ENCODE data around the gene VSTM4. TPM values are rescaled to one million over a fixed set of nuclear protein-coding genes. Genes with fewer than 3 reads are reported as not detected.

Gene VSTM4
- total RNA-seq, 2 experiments from 2014 or later, result not detected

- intact Hi-C loops (cut with micrococcal nuclease; ENCODE audit: unreplicated experiment), result no loop called here
- BruUV-seq (replicated peaks), result no TSS peak
- no peak for TF ChIP-seq CTCF (conservative IDR thresholded peaks at IDR 0.05; ENCODE audit: low read length)
- no peak for TF ChIP-seq EZH2phosphoT487 (IDR thresholded peaks at IDR 0.05; ENCODE audit: borderline replicate concordance, low read depth, low read length)
- Histone ChIP-seq H4K20me1 (ENCODE audit: insufficient read depth, low read length) (no peaks in the 10 kb centered on the region), H3K36me3 (ENCODE audit: insufficient read depth, low read length) (no peaks in the 10 kb centered on the region), H3K27ac (ENCODE audit: low read depth, low read length, poor library complexity, severe bottlenecking) (no peak overlapping the region), H3K79me2 (ENCODE audit: insufficient read depth, low read depth, low read length) (no peaks in the 10 kb centered on the region), H2AFZ (ENCODE audit: low read length) (no peak overlapping the region), H3K4me3 (ENCODE audit: low read depth, low read length, poor library complexity, severe bottlenecking) (no peak overlapping the region), H3K9me2 (ENCODE audit: insufficient read depth, low read length) (no peaks in the 10 kb centered on the region), H3K9me3 (ENCODE audit: low read length) (no peaks in the 10 kb centered on the region), H3K4me2 (ENCODE audit: low read length) (no peak overlapping the region), H3K4me1 (ENCODE audit: insufficient read depth, low read length, poor library complexity, severe bottlenecking) (no peaks in the 10 kb centered on the region)
- POLR2A ChIA-PET, result no interaction called here
- no peak for DNase-seq (ENCODE audit: low spot score)
- CTCF ChIA-PET (ENCODE audit: unreplicated experiment), result no interaction called here
These were observed 81.4 kb downstream of the VSTM4 start for GRCh38 chr10:49033939-49034338.

- POLR2A ChIA-PET, result interaction anchor here (1.1 to 1.4 kb wide), 2 partner anchors 13 to 28 kb away, joined by 3 to 5 read pairs; no protein-coding TSS in a partner anchor
- BruUV-seq (replicated peaks), result no TSS peak
- Histone ChIP-seq H4K20me1 (ENCODE audit: insufficient read depth, low read length) (no peaks in the 10 kb centered on the region), H3K4me3 (ENCODE audit: low read depth, low read length, poor library complexity, severe bottlenecking) (no peak overlapping the region), H3K27ac (ENCODE audit: low read depth, low read length, poor library complexity, severe bottlenecking) (no peak overlapping the region), H3K9me2 (ENCODE audit: insufficient read depth, low read length) (no peaks in the 10 kb centered on the region), H3K79me2 (ENCODE audit: insufficient read depth, low read depth, low read length) (no peaks in the 10 kb centered on the region), H3K4me1 (ENCODE audit: insufficient read depth, low read length, poor library complexity, severe bottlenecking) (peaks cover 7% of the 10 kb centered on the region), H2AFZ (ENCODE audit: low read length) (no peak overlapping the region), H3K9me3 (ENCODE audit: low read length) (no peaks in the 10 kb centered on the region), H3K36me3 (ENCODE audit: insufficient read depth, low read length) (no peaks in the 10 kb centered on the region), H3K4me2 (ENCODE audit: low read length) (no peak overlapping the region)
- CTCF ChIA-PET (ENCODE audit: unreplicated experiment), result no interaction called here
- no peak for DNase-seq (ENCODE audit: low spot score)
- intact Hi-C loops (cut with micrococcal nuclease; ENCODE audit: unreplicated experiment), result no loop called here
- TF ChIP-seq CTCF (conservative IDR thresholded peaks at IDR 0.05; ENCODE audit: low read length) (no peak), EZH2phosphoT487 (IDR thresholded peaks at IDR 0.05; ENCODE audit: borderline replicate concordance, low read depth, low read length) (no peak)
These were observed 85.7 kb downstream of the VSTM4 start for GRCh38 chr10:49029666-49030065.

GRCh38 chr10:49028639-49029038 is 86.7 kb downstream of the VSTM4 start:
- no peaks in the 10 kb centered on the region for H3K79me2 ChIP-seq (ENCODE audit: insufficient read depth, low read depth, low read length)
- H3K9me3 ChIP-seq (ENCODE audit: low read length), result no peaks in the 10 kb centered on the region
- BruUV-seq (replicated peaks), result no TSS peak
- no peak overlapping the region for H3K27ac ChIP-seq (ENCODE audit: low read depth, low read length, poor library complexity, severe bottlenecking)
- H3K36me3 ChIP-seq (ENCODE audit: insufficient read depth, low read length), result no peaks in the 10 kb centered on the region
- CTCF ChIA-PET (ENCODE audit: unreplicated experiment), result no interaction called here
- H3K4me1 ChIP-seq (ENCODE audit: insufficient read depth, low read length, poor library complexity, severe bottlenecking), result peaks cover 12% of the 10 kb centered on the region
- no peak for DNase-seq (ENCODE audit: low spot score)
- no peaks in the 10 kb centered on the region for H4K20me1 ChIP-seq (ENCODE audit: insufficient read depth, low read length)
- intact Hi-C loops (cut with micrococcal nuclease; ENCODE audit: unreplicated experiment), result no loop called here
- H3K4me3 ChIP-seq (ENCODE audit: low read depth, low read length, poor library complexity, severe bottlenecking), result no peak overlapping the region
- H2AFZ ChIP-seq (ENCODE audit: low read length), result no peak overlapping the region
- POLR2A ChIA-PET, result interaction anchor here (1.4 kb wide), 1 partner anchor 12 kb away, joined by 5 read pairs; no protein-coding TSS in a partner anchor
- H3K4me2 ChIP-seq (ENCODE audit: low read length), result no peak overlapping the region
- TF ChIP-seq CTCF (conservative IDR thresholded peaks at IDR 0.05; ENCODE audit: low read length) (no peak), EZH2phosphoT487 (IDR thresholded peaks at IDR 0.05; ENCODE audit: borderline replicate concordance, low read depth, low read length) (no peak)
- no peaks in the 10 kb centered on the region for H3K9me2 ChIP-seq (ENCODE audit: insufficient read depth, low read length)
